Prostate gland (tissue), 2 donors: ENCODE measurements around the gene PSMD13. TPM values are rescaled to one million over a fixed set of nuclear protein-coding genes. Genes with fewer than 3 reads are reported as not detected.
A peak's percentile ranks its signal among the peaks of the same experiment; 100 is the strongest.
"Not testable (repeated sequence)": the region's sequence is repeated elsewhere in the genome, so short reads cannot be mapped to it uniquely, and the experiment has no call there.

Experiments used
- DNase-seq: peaks from one replicate; pipeline ENCODE4 v3.0.0-alpha.2; 2019; ENCODE audit warnings: low spot score
- H3K27ac ChIP-seq, 2 donors: fragments of 200-600 bp; sonication (generic); 2 replicates each; pipeline ENCODE4 v1.5.1; 2017 to 2019
- H3K27me3 ChIP-seq: fragments of 200-600 bp; sonication (generic); replicated peaks from 2 replicates; pipeline ENCODE4 v1.5.1; 2019; ENCODE audit not compliant: insufficient read depth
- H3K36me3 ChIP-seq, 2 donors: fragments of 200-600 bp; sonication (generic); 1 replicate in 1 of 2; 2 replicates in 1 of 2; pipeline versions ENCODE4 v1.5.1 to v1.8.1; 2017 to 2019
- H3K4me1 ChIP-seq: fragments of 200-600 bp; sonication (generic); replicated peaks from 2 replicates; pipeline ENCODE4 v1.5.1; 2019
- H3K4me3 ChIP-seq, 2 donors: fragments of 200-600 bp; sonication (generic); 2 replicates each; pipeline ENCODE4 v1.5.1; 2017 to 2019
- H3K9me3 ChIP-seq: fragments of 200-600 bp; sonication (generic); 2 replicates; pipeline ENCODE4 v1.5.1; 2017
- POLR2A ChIP-seq: fragments of 450-650 bp; IDR thresholded peaks from one replicate; pipeline ENCODE4 v1.6.1; 2016; ENCODE audit warnings: antibody characterized with exemption, mild to moderate bottlenecking
- POLR2AphosphoS5 ChIP-seq: sonication (generic); formaldehyde crosslinking; IDR thresholded peaks from one replicate; pipeline ENCODE4 v1.6.1; 2017; ENCODE audit warnings: antibody characterized with exemption
- WGBS: methylation state at CpG from one replicate; pipeline ENCODE4 v1.1.5; 2018; 5-methylcytosine and 5-hydroxymethylcytosine counted together
- intact Hi-C: fragments of 100-400 bp; cut with DNase I; formaldehyde crosslinking; loops from one replicate; pipeline ENCODE4 v1.14.2; 2022
- total RNA-seq, 2 donors: library from RNA; depleted of rRNA; stranded (reverse); fragments of >200 nt; gene quantifications; one replicate each; pipeline ENCODE4 v1.1.0, GENCODE V29; 2016
- TF ChIP-seq, protein P1 (sequence below), 4 experiments: fragments of 200-600 bp in 2 of 4; fragments of 450-650 bp in 2 of 4; sonication (generic) in 2 of 4; IDR thresholded peaks; 1 replicate in 3 of 4; 2 replicates in 1 of 4; pipeline ENCODE4 v1.5.1; 2016 to 2019; ENCODE audit warnings: antibody characterized with exemption in 4 of 4, mild to moderate bottlenecking in 2 of 4, moderate library complexity in 2 of 4

PSMD13 gene
- total RNA-seq, result 100 to 1,000 TPM in 1 of 2 donors, 10 to 100 TPM in 1; 87.4 to 129 TPM

- WGBS, result 1% methylated on average over 60 of the region's 62 CpGs
- peak within 1 kb of the TSS; percentile 90 to 95 for H3K4me3 ChIP-seq
- intact Hi-C loops, result loop anchor here (2.0 to 10.0 kb wide), 3 partner anchors 30 to 268 kb away; partner anchors contain the start of genes BET1L, RIC8A and RNH1
Observed at GRCh38 chr11:236774-237767, at the start of gene PSMD13. Gene PSMD13, plus strand, starts transcription at chr11:236976. Its CDS starts 74 bp downstream, at chr11:237050.

DNA sequence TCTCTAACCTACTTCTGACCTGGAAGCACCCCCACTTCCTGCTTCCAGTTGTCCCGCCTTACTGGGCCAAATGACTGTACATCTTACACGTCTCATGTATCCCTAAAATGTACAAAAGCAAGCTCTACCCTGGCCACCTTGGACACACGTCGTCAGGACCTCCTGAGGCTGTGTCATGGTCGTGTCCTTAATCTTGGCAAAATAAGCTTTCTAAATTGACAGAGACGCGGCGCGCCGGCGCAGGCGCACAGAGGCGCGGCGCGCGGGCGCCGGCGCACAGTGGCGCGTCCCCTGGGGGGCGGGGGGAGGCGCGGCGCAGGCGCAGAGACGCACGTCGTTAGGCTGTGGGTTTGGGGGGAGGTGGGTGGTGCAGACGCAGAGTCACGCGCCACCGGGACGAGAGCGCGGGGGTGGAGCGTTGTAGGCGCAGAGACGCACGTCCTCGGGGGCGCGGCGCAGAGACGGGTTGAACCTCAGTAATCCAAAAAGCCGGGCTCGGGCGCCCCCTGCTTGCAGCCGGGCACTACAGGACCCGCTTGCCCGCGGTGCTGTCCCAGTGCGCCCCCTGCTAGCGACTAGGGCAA lies 47.5 kb upstream of the PSMD13 start:
- H3K36me3 ChIP-seq, H3K27ac ChIP-seq, H3K4me1 ChIP-seq, H3K4me3 ChIP-seq, intact Hi-C loops, H3K27me3 ChIP-seq, H3K9me3 ChIP-seq: not testable (repeated sequence)
- 80% methylated on average over 51 of the region's 55 CpGs for whole genome bisulfite sequencing
- DNase-seq, result peak; percentile 2

More at GRCh38 chr11:236774-237767, at the start of gene PSMD13:
- Histone ChIP-seq H3K36me3 (no peaks in the 10 kb centered on the region), H3K27ac (peak within 1 kb of the TSS; percentile 98), H3K9me3 (no peaks in the 10 kb centered on the region), H3K27me3 (no peaks in the 10 kb centered on the region), H3K4me1 (peaks cover 12% of the 10 kb centered on the region)
- DNase-seq, result peak; percentile 81
- peak; percentile 90 for TF ChIP-seq POLR2AphosphoS5
- TF ChIP-seq POLR2A, result peak; percentile 37
- TF ChIP-seq, protein P1, sequence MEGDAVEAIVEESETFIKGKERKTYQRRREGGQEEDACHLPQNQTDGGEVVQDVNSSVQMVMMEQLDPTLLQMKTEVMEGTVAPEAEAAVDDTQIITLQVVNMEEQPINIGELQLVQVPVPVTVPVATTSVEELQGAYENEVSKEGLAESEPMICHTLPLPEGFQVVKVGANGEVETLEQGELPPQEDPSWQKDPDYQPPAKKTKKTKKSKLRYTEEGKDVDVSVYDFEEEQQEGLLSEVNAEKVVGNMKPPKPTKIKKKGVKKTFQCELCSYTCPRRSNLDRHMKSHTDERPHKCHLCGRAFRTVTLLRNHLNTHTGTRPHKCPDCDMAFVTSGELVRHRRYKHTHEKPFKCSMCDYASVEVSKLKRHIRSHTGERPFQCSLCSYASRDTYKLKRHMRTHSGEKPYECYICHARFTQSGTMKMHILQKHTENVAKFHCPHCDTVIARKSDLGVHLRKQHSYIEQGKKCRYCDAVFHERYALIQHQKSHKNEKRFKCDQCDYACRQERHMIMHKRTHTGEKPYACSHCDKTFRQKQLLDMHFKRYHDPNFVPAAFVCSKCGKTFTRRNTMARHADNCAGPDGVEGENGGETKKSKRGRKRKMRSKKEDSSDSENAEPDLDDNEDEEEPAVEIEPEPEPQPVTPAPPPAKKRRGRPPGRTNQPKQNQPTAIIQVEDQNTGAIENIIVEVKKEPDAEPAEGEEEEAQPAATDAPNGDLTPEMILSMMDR (IDR thresholded peaks at IDR 0.05), result peak in 1 of 4 experiments; percentile 16

DNA sequence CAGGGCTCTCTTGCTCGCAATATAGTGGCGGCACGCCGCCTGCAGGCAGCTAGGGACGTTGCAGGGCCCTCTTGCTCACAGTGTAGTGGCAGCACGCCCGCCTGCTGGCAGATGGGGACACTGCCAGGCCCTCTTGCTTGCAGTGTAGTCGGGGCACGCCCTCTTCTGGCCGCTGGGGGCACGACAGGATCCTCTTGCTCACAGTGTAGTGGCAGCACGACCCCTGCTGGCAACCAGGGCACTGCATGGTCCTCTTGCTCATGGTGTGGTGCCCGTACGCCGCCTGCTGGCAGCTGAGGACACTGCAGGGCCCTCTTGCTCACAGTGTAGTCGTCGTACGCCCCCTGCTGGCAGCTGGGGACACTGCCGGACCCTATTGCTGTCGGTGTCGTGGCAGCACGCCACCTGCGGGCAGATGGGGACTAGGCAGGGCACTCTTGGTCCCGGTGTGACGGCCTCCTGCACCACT lies 46.9 kb upstream of the PSMD13 start:
- H3K36me3 ChIP-seq, H3K27me3 ChIP-seq, H3K27ac ChIP-seq, H3K9me3 ChIP-seq, H3K4me1 ChIP-seq, intact Hi-C loops, H3K4me3 ChIP-seq: not testable (repeated sequence)
- TF ChIP-seq, protein P1 (IDR thresholded peaks at IDR 0.05), result peak in 1 of 4 experiments; percentile 15
- WGBS, result 57% methylated on average over 7 of the region's 25 CpGs
- peak; percentile 3 for DNase-seq

- intact Hi-C loops, H3K27ac ChIP-seq, H3K9me3 ChIP-seq, H3K4me3 ChIP-seq, H3K36me3 ChIP-seq, H3K4me1 ChIP-seq, H3K27me3 ChIP-seq, DNase-seq: not testable (repeated sequence)
- 68% methylated on average over 5 of the region's 5 CpGs for WGBS
Observed at GRCh38 chr11:190546-190945, 46.2 kb upstream of the PSMD13 start.

GRCh38 chr11:191490-192478 lies 45.0 kb upstream of the PSMD13 start:
- H3K27ac ChIP-seq, intact Hi-C loops, H3K4me1 ChIP-seq, H3K27me3 ChIP-seq, H3K36me3 ChIP-seq, H3K4me3 ChIP-seq, H3K9me3 ChIP-seq: not testable (repeated sequence)
- TF ChIP-seq, protein P1 (IDR thresholded peaks at IDR 0.05), result peak in 1 of 4 experiments; percentile 16
- WGBS, result 60% methylated on average over 5 of the region's 8 CpGs
- peak; percentile 2 for DNase-seq

GRCh38 chr11:192674-193128 lies 44.1 kb upstream of the PSMD13 start, which contains the start of gene SCGB1C1:
Gene SCGB1C1, plus strand, starts transcription at chr11:193078. Its CDS starts 22 bp downstream, at chr11:193100.
- H3K36me3 ChIP-seq, H3K9me3 ChIP-seq, H3K27ac ChIP-seq, H3K4me1 ChIP-seq, H3K4me3 ChIP-seq, DNase-seq, intact Hi-C loops, H3K27me3 ChIP-seq: not testable (repeated sequence)
- 100% methylated on average over 1 of the region's 11 CpGs for WGBS

DNA sequence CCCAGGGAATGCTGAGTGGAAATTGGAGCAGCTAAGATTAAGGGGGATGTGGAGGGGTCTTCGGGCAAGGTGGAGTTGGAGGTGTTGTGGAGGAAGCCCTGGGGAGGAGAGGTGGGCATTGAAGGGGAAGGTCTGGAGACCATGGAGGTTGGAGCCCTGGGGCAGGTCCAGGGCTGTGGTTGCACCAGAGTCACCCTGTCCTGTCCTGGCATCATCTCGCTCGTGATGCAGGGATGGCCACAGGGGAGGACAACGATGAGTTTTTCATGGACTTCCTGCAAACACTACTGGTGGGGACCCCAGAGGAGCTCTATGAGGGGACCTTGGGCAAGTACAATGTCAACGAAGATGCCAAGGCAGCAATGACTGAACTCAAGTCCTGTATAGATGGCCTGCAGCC lies 43.3 kb upstream of the PSMD13 start:
- H3K36me3 ChIP-seq, H3K27me3 ChIP-seq, H3K4me3 ChIP-seq, intact Hi-C loops, H3K4me1 ChIP-seq, DNase-seq, H3K9me3 ChIP-seq, H3K27ac ChIP-seq: not testable (repeated sequence)
- WGBS, result 78% methylated on average over 5 of the region's 5 CpGs
